Measurements from ENCODE around the gene MARCHF2. TPM values are rescaled to one million over a fixed set of nuclear protein-coding genes. Genes with fewer than 3 reads are reported as not detected.

MARCHF2 gene
- total and polyA plus RNA-seq, 2 donors (not counting 3 experiments of a cell fraction or from before 2014, with no cell fraction given) = 43.5 to 91.9 TPM

- no peak overlapping the region for H3K4me2 ChIP-seq (ENCODE audit: insufficient read depth, low read length)
- no peak for TF ChIP-seq JUN (IDR thresholded peaks at IDR 0.05; ENCODE audit: borderline replicate concordance, insufficient read depth, insufficient read length, low read depth)
- no peak for TF ChIP-seq GATA2 (IDR thresholded peaks at IDR 0.05; ENCODE audit: insufficient read depth, insufficient read length, low read depth, low read length)
- TF ChIP-seq MAX (IDR thresholded peaks at IDR 0.05; ENCODE audit: insufficient read depth, insufficient read length) = no peak
- no peak for TF ChIP-seq MYC (IDR thresholded peaks at IDR 0.05; ENCODE audit: low read depth, low read length)
- TF ChIP-seq FOS (IDR thresholded peaks at IDR 0.05; ENCODE audit: borderline replicate concordance, insufficient read depth, low read length) = no peak
- no peak for TF ChIP-seq POLR2A (IDR thresholded peaks at IDR 0.05; ENCODE audit: low read depth, low read length)
- no peak for TF ChIP-seq EZH2 (IDR thresholded peaks at IDR 0.05; ENCODE audit: borderline replicate concordance, low read depth, low read length, severe bottlenecking)
- TF ChIP-seq CTCF (IDR thresholded peaks at IDR 0.05; ENCODE audit: extremely low read depth in 1 of 2, insufficient read depth in 1 of 2, low read depth in 1 of 2, low read length in 2 of 2) = no peak
- no peak for TF ChIP-seq POLR2AphosphoS5 (IDR thresholded peaks at IDR 0.05; ENCODE audit: insufficient read depth, low read depth, low read length)
- intact Hi-C loops (cut with micrococcal nuclease) = no loop called here
- FAIRE-seq (no peak), DNase-seq (ENCODE audit: low read depth, low spot score) (no peak)
- POLR2A ChIA-PET = no interaction called here
- no peak overlapping the region for H3K9ac ChIP-seq (replicated peaks; ENCODE audit: extremely low read depth, insufficient read depth, low read length)
- H3K9me3 ChIP-seq (replicated peaks; ENCODE audit: control insufficient read depth, insufficient read depth, low read length) = no peaks in the 10 kb centered on the region
- H3K4me3 ChIP-seq (replicated peaks in 1 of 3; ENCODE audit: insufficient read depth in 1 of 3, low read depth in 1 of 3, low read length in 3 of 3) = no peak overlapping the region
- no peaks in the 10 kb centered on the region for H3K27me3 ChIP-seq (ENCODE audit: control insufficient read depth in 2 of 2, insufficient read depth in 2 of 2, low read length in 2 of 2)
- H3K36me3 ChIP-seq (ENCODE audit: control insufficient read depth in 2 of 2, extremely low read depth in 1 of 2, insufficient read depth in 2 of 2, low read length in 2 of 2) = peaks cover 28 to 51% of the 10 kb centered on the region in 2 experiments
- no peak overlapping the region for H2AFZ ChIP-seq (ENCODE audit: low read depth, low read length)
- no peaks in the 10 kb centered on the region for H3K9me1 ChIP-seq (replicated peaks; ENCODE audit: control insufficient read depth, extremely low read depth, insufficient read depth, low read length)
- H4K20me1 ChIP-seq (replicated peaks; ENCODE audit: control insufficient read depth, extremely low read depth, insufficient read depth, low read length) = no peaks in the 10 kb centered on the region
- no peaks in the 10 kb centered on the region for H3K79me2 ChIP-seq (ENCODE audit: control insufficient read depth, insufficient read depth, low read length)
- BruUV-seq (replicated peaks) = no TSS peak
- dilution Hi-C loops (cut with MboI; ENCODE audit: extremely low pct_ligation_motif_present, low sequenced_read_pairs) = no loop called here
- no peak overlapping the region for H3K27ac ChIP-seq (ENCODE audit: insufficient read depth, low read depth, low read length)
- CTCF ChIA-PET = interaction anchor here (0.9 kb wide), 1 partner anchor 10 kb away, joined by 5 read pairs; no protein-coding TSS in a partner anchor
- H3K4me1 ChIP-seq (ENCODE audit: control insufficient read depth, extremely low read depth, insufficient read depth, low read length) = no peaks in the 10 kb centered on the region
These were observed 75.3 kb downstream of the MARCHF2 start for GRCh38 chr19:8488365-8488764.

Small RNAs within 50 kb of the gene (microRNA-seq; reads per million reads assigned to microRNA genes)
- gene MIR4999 (ENCODE audit: borderline number of aligned reads, borderline replicate concordance) = not detected

Small RNAs within 50 kb of the gene (small RNA-seq; reads per million reads assigned to genes)
- gene MIR4999 (ENCODE audit: insufficient read depth, insufficient read length, low read depth, low replicate concordance) = not detected

Other genes starting within 250 kb of the MARCHF2 start
- gene CERS4, start 203.9 kb upstream of the MARCHF2 start, total RNA-seq = 2.5 and 4.9 TPM in 2 replicates
- gene CERS4, start 203.9 kb upstream of the MARCHF2 start, polyA plus RNA-seq = 7.7 and 9.9 TPM in 2 replicates
- 84.9 and 86.7 TPM in 2 replicates for gene CD320, start 104.9 kb upstream of the MARCHF2 start, total RNA-seq
- 190 and 255 TPM in 2 replicates for gene CD320, start 104.9 kb upstream of the MARCHF2 start, polyA plus RNA-seq
- 60.2 and 62.0 TPM in 2 replicates for gene NDUFA7, start 91.9 kb upstream of the MARCHF2 start, total RNA-seq
- 169 and 196 TPM in 2 replicates for gene NDUFA7, start 91.9 kb upstream of the MARCHF2 start, polyA plus RNA-seq
- 1,555 and 1,664 TPM in 2 replicates for gene RPS28, start 91.8 kb upstream of the MARCHF2 start, total RNA-seq
- gene RPS28, start 91.8 kb upstream of the MARCHF2 start, polyA plus RNA-seq = 865 and 990 TPM in 2 replicates
- 26.3 and 30.0 TPM in 2 replicates for gene KANK3, start 70.0 kb upstream of the MARCHF2 start, total RNA-seq
- gene KANK3, start 70.0 kb upstream of the MARCHF2 start, polyA plus RNA-seq = 22.1 and 25.0 TPM in 2 replicates
- 3.9 and 4.6 TPM in 2 replicates for gene ANGPTL4, start 49.1 kb upstream of the MARCHF2 start, total RNA-seq
- gene ANGPTL4, start 49.1 kb upstream of the MARCHF2 start, polyA plus RNA-seq = 14.1 and 18.5 TPM in 2 replicates
- gene RAB11B, start 22.9 kb upstream of the MARCHF2 start, total RNA-seq = 92.2 and 99.8 TPM in 2 replicates
- 74.1 and 80.0 TPM in 2 replicates for gene RAB11B, start 22.9 kb upstream of the MARCHF2 start, polyA plus RNA-seq
- 288 and 301 TPM in 2 replicates for gene HNRNPM, start 31.7 kb downstream of the MARCHF2 start, total RNA-seq
- gene HNRNPM, start 31.7 kb downstream of the MARCHF2 start, polyA plus RNA-seq = 244 and 250 TPM in 2 replicates
- gene PRAM1, start 89.3 kb downstream of the MARCHF2 start, total RNA-seq = 0.31 TPM in 1 of 2 replicates, not detected in the other
- 0.14 TPM in 1 of 2 replicates, not detected in the other for gene PRAM1, start 89.3 kb downstream of the MARCHF2 start, polyA plus RNA-seq
- gene ZNF414, start 100.9 kb downstream of the MARCHF2 start, total RNA-seq = 14.5 and 20.6 TPM in 2 replicates
- 10.6 and 11.6 TPM in 2 replicates for gene ZNF414, start 100.9 kb downstream of the MARCHF2 start, polyA plus RNA-seq
- 0.07 and 0.22 TPM in 2 replicates for gene MYO1F, start 164.1 kb downstream of the MARCHF2 start, total RNA-seq
- 0.25 and 0.39 TPM in 2 replicates for gene MYO1F, start 164.1 kb downstream of the MARCHF2 start, polyA plus RNA-seq
- gene ADAMTS10, start 197.4 kb downstream of the MARCHF2 start, total RNA-seq = 17.4 and 18.9 TPM in 2 replicates
- 15.8 and 19.6 TPM in 2 replicates for gene ADAMTS10, start 197.4 kb downstream of the MARCHF2 start, polyA plus RNA-seq
- gene NFILZ, start 217.3 kb downstream of the MARCHF2 start, total RNA-seq = not detected in 2 replicates
- not detected in 2 replicates for gene NFILZ, start 217.3 kb downstream of the MARCHF2 start, polyA plus RNA-seq